ENCODE data around the gene OIP5.

DNA sequence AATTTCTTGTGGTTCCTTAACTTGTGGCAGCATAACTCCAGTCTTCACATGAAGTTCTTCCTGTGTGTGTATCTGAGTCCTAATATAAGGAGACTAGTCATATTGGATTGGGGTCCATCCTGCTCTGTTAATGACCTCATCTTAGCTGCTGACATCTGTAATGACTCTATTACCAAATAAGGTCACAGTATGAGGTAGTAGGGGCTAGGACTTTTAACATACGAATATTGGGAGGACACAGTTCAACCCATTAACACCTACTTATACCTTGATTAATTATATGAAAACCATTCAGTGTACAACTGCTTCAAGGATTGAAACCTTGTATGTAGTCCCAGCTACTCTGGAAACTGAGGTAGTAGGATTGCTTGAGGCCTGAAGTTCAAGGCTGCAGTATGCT lies 43.9 kb downstream of the OIP5 start:
- TF ChIP-seq, protein P1, sequence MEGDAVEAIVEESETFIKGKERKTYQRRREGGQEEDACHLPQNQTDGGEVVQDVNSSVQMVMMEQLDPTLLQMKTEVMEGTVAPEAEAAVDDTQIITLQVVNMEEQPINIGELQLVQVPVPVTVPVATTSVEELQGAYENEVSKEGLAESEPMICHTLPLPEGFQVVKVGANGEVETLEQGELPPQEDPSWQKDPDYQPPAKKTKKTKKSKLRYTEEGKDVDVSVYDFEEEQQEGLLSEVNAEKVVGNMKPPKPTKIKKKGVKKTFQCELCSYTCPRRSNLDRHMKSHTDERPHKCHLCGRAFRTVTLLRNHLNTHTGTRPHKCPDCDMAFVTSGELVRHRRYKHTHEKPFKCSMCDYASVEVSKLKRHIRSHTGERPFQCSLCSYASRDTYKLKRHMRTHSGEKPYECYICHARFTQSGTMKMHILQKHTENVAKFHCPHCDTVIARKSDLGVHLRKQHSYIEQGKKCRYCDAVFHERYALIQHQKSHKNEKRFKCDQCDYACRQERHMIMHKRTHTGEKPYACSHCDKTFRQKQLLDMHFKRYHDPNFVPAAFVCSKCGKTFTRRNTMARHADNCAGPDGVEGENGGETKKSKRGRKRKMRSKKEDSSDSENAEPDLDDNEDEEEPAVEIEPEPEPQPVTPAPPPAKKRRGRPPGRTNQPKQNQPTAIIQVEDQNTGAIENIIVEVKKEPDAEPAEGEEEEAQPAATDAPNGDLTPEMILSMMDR (conservative IDR thresholded peaks at IDR 0.05; ENCODE audit: low read depth, low read length), result no peak
- no peak for TF ChIP-seq EZH2phosphoT487 (IDR thresholded peaks at IDR 0.05; ENCODE audit: borderline replicate concordance, low read length)

Measured in PC-3 (cell line).